Activated T-cell treated with anti-CD3 and anti-CD28 coated beads, Interleukin-2, amount 50 U/mL, for 24 hours (primary cell): ENCODE data around the gene DUSP16.
A peak's percentile ranks its signal among the peaks of the same experiment; 100 is the strongest.
"Not testable (repeated sequence)": the region's sequence is repeated elsewhere in the genome, so short reads cannot be mapped to it uniquely, and the experiment has no call there.

Source experiments
- DNase-seq: peaks from one replicate; pipeline ENCODE4 v3.0.0-alpha.2; 2020
- H3K27ac Mint-ChIP-seq: 2 replicates; pipeline ENCODE4 v1.8.0; 2020; ENCODE audit warnings: mild to moderate bottlenecking, mixed read lengths
- H3K27me3 Mint-ChIP-seq: 2 replicates; pipeline ENCODE4 v1.8.0; 2020; ENCODE audit warnings: mixed read lengths
- H3K36me3 Mint-ChIP-seq: 2 replicates; pipeline ENCODE4 v1.8.0; 2020; ENCODE audit warnings: low read depth, mixed read lengths
- H3K4me1 Mint-ChIP-seq: 2 replicates; pipeline ENCODE4 v1.8.0; 2020; ENCODE audit warnings: low read depth, mixed read lengths
- H3K4me3 Mint-ChIP-seq: 2 replicates; pipeline ENCODE4 v1.8.0; 2020; ENCODE audit warnings: mild to moderate bottlenecking, moderate library complexity, mixed read lengths
- H3K9me3 Mint-ChIP-seq: 2 replicates; pipeline ENCODE4 v1.8.0; 2020; ENCODE audit warnings: mixed read lengths

DUSP16 gene

GRCh38 chr12:12528361-12529270 lies 34.0 kb downstream of the DUSP16 start:
- H3K4me3 Mint-ChIP-seq: no peak overlapping the region
- DNase-seq: no peak
- peaks cover 62% of the 10 kb centered on the region for H3K4me1 Mint-ChIP-seq

GRCh38 chr12:12527820-12528296 lies 34.8 kb downstream of the DUSP16 start:
- Mint-ChIP-seq H3K4me1 (peaks cover 61% of the 10 kb centered on the region), H3K9me3 (peaks cover 2% of the 10 kb centered on the region), H3K27ac (peak overlapping the region; percentile 87), H3K27me3 (no peaks in the 10 kb centered on the region), H3K4me3 (no peak overlapping the region), H3K36me3 (peaks cover 28% of the 10 kb centered on the region)
- no peak for DNase-seq

More at GRCh38 chr12:12528361-12529270, 34.0 kb downstream of the DUSP16 start:
- peaks cover 2% of the 10 kb centered on the region for H3K9me3 Mint-ChIP-seq
- no peaks in the 10 kb centered on the region for H3K27me3 Mint-ChIP-seq
- H3K27ac Mint-ChIP-seq: peak overlapping the region; percentile 87
- H3K36me3 Mint-ChIP-seq: peaks cover 27% of the 10 kb centered on the region

GRCh38 chr12:12524128-12524527 lies 38.5 kb downstream of the DUSP16 start:
- H3K27ac Mint-ChIP-seq: no peak overlapping the region
- no peaks in the 10 kb centered on the region for H3K27me3 Mint-ChIP-seq
- H3K9me3 Mint-ChIP-seq: no peaks in the 10 kb centered on the region
- no peak overlapping the region for H3K4me3 Mint-ChIP-seq
- peaks cover 68% of the 10 kb centered on the region for H3K4me1 Mint-ChIP-seq
- no peak for DNase-seq
- peaks cover 32% of the 10 kb centered on the region for H3K36me3 Mint-ChIP-seq

GRCh38 chr12:12523229-12523628 lies 39.4 kb downstream of the DUSP16 start:
- Mint-ChIP-seq H3K27me3 (no peaks in the 10 kb centered on the region), H3K27ac (no peak overlapping the region), H3K4me3 (no peak overlapping the region), H3K9me3 (no peaks in the 10 kb centered on the region), H3K4me1 (peaks cover 63% of the 10 kb centered on the region), H3K36me3 (peaks cover 37% of the 10 kb centered on the region)
- no peak for DNase-seq

GRCh38 chr12:12522657-12523056 lies 40.0 kb downstream of the DUSP16 start:
- not testable (repeated sequence) for H3K4me3 Mint-ChIP-seq
- Mint-ChIP-seq H3K36me3 (peaks cover 43% of the 10 kb centered on the region), H3K4me1 (peaks cover 62% of the 10 kb centered on the region)

GRCh38 chr12:12521888-12522287 lies 40.8 kb downstream of the DUSP16 start:
- Mint-ChIP-seq H3K4me1 (peaks cover 60% of the 10 kb centered on the region), H3K27ac (no peak overlapping the region), H3K9me3 (no peaks in the 10 kb centered on the region)

More at GRCh38 chr12:12522657-12523056, 40.0 kb downstream of the DUSP16 start:
- DNase-seq, H3K27me3 Mint-ChIP-seq, H3K9me3 Mint-ChIP-seq, H3K27ac Mint-ChIP-seq: not testable (repeated sequence)

GRCh38 chr12:12521044-12521485 lies 41.6 kb downstream of the DUSP16 start:
- Mint-ChIP-seq H3K9me3 (no peaks in the 10 kb centered on the region), H3K27me3 (no peaks in the 10 kb centered on the region), H3K4me1 (peaks cover 55% of the 10 kb centered on the region), H3K36me3 (peaks cover 58% of the 10 kb centered on the region), H3K4me3 (no peak overlapping the region), H3K27ac (no peak overlapping the region)
- no peak for DNase-seq

More at GRCh38 chr12:12521888-12522287, 40.8 kb downstream of the DUSP16 start:
- Mint-ChIP-seq H3K4me3 (no peak overlapping the region), H3K36me3 (peaks cover 50% of the 10 kb centered on the region), H3K27me3 (no peaks in the 10 kb centered on the region)
- no peak for DNase-seq

- peaks cover 51% of the 10 kb centered on the region for H3K4me1 Mint-ChIP-seq
- H3K27me3 Mint-ChIP-seq: no peaks in the 10 kb centered on the region
- DNase-seq: no peak
- no peak overlapping the region for H3K4me3 Mint-ChIP-seq
- peaks cover 62% of the 10 kb centered on the region for H3K36me3 Mint-ChIP-seq
- H3K9me3 Mint-ChIP-seq: no peaks in the 10 kb centered on the region
- no peak overlapping the region for H3K27ac Mint-ChIP-seq
Observed at GRCh38 chr12:12520273-12520672, 42.4 kb downstream of the DUSP16 start.

- no peaks in the 10 kb centered on the region for H3K9me3 Mint-ChIP-seq
- peaks cover 68% of the 10 kb centered on the region for H3K36me3 Mint-ChIP-seq
- no peaks in the 10 kb centered on the region for H3K27me3 Mint-ChIP-seq
- no peak for DNase-seq
- H3K4me3 Mint-ChIP-seq: no peak overlapping the region
- no peak overlapping the region for H3K27ac Mint-ChIP-seq
- peaks cover 54% of the 10 kb centered on the region for H3K4me1 Mint-ChIP-seq
Observed at GRCh38 chr12:12519354-12519998, 43.2 kb downstream of the DUSP16 start.

- peaks cover 74% of the 10 kb centered on the region for H3K36me3 Mint-ChIP-seq
- no peaks in the 10 kb centered on the region for H3K9me3 Mint-ChIP-seq
- no peak for DNase-seq
- H3K4me1 Mint-ChIP-seq: peaks cover 53% of the 10 kb centered on the region
- H3K27me3 Mint-ChIP-seq: no peaks in the 10 kb centered on the region
- H3K27ac Mint-ChIP-seq: no peak overlapping the region
- H3K4me3 Mint-ChIP-seq: no peak overlapping the region
Observed at GRCh38 chr12:12518919-12519318, 43.7 kb downstream of the DUSP16 start.

GRCh38 chr12:12518464-12518845 lies 44.2 kb downstream of the DUSP16 start:
- DNase-seq: no peak
- H3K36me3 Mint-ChIP-seq: peaks cover 75% of the 10 kb centered on the region
- no peak overlapping the region for H3K4me3 Mint-ChIP-seq
- H3K9me3 Mint-ChIP-seq: no peaks in the 10 kb centered on the region
- no peaks in the 10 kb centered on the region for H3K27me3 Mint-ChIP-seq
- peaks cover 54% of the 10 kb centered on the region for H3K4me1 Mint-ChIP-seq
- H3K27ac Mint-ChIP-seq: no peak overlapping the region

GRCh38 chr12:12513416-12514006 lies 49.2 kb downstream of the DUSP16 start:
- Mint-ChIP-seq H3K9me3 (no peaks in the 10 kb centered on the region), H3K27me3 (no peaks in the 10 kb centered on the region), H3K27ac (no peak overlapping the region), H3K36me3 (peaks cover 66% of the 10 kb centered on the region), H3K4me3 (no peak overlapping the region), H3K4me1 (peaks cover 26% of the 10 kb centered on the region)
- no peak for DNase-seq

- H3K36me3 Mint-ChIP-seq: peaks cover 58% of the 10 kb centered on the region
- H3K9me3 Mint-ChIP-seq: no peaks in the 10 kb centered on the region
- H3K27me3 Mint-ChIP-seq: no peaks in the 10 kb centered on the region
- peaks cover 17% of the 10 kb centered on the region for H3K4me1 Mint-ChIP-seq
- H3K27ac Mint-ChIP-seq: no peak overlapping the region
- DNase-seq: no peak
- H3K4me3 Mint-ChIP-seq: no peak overlapping the region
Observed at GRCh38 chr12:12511895-12512711, 50.6 kb downstream of the DUSP16 start.
